GM19455 (cell line): Measurements from ENCODE around the gene CHST15.
"Not testable (repeated sequence)": the region's sequence is repeated elsewhere in the genome, so short reads cannot be mapped to it uniquely, and the experiment has no call there.

Experiments used
- ATAC-seq: cut with Tn5 transposase; IDR thresholded peaks from one replicate; pipeline ENCODE4 v1.9.1; 2021; ENCODE audit not compliant: unreplicated experiment

CHST15 gene

GRCh38 chr10:124099604-124100003, 6.2 kb upstream of the CHST15 start:
- no peak for ATAC-seq

GRCh38 chr10:124098575-124098974, 5.2 kb upstream of the CHST15 start:
- no peak for ATAC-seq

- no peak for ATAC-seq
These were observed 4.5 kb upstream of the CHST15 start for GRCh38 chr10:124097883-124098282.

DNA sequence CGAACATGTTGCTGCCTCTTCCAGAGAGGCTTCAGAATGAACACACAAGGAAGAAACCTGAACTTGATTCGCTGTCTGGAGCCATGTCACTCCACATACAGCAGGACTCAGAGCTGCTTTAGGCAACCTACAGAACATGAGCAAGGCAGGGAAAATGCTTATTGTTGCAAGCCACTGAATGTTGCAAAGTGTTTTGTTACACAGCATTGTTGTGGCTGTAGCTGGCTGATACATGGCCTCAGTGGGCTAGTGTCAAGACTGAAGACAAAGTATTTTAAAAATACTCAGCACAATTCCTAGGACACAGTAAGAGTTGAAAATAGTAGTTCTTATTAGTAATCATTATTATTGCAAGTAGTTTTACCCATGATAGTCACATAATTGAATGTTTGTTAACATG, 3.1 kb upstream of the CHST15 start:
- no peak for ATAC-seq

DNA sequence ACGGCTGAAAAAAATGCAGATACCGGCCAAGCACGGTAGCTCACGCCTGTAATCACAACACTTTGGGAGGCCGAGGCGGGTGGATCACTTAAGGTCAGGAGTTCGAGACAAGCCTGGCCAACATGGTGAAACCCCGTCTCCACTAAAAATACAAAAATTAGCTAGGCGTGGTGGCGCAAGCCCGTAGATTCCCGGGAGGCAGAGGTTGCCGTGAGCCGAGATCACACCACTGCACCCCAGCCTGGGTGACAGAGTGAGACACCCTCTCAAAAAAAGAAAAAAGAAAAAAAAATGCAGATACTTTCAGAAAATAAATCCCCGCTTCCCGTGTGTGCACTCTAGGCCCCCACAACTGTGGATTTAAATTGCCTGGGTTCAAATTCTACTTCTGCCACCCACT, 2.4 kb upstream of the CHST15 start:
- not testable (repeated sequence) for ATAC-seq

GRCh38 chr10:124095096-124095495, 1.7 kb upstream of the CHST15 start:
- no peak for ATAC-seq

DNA sequence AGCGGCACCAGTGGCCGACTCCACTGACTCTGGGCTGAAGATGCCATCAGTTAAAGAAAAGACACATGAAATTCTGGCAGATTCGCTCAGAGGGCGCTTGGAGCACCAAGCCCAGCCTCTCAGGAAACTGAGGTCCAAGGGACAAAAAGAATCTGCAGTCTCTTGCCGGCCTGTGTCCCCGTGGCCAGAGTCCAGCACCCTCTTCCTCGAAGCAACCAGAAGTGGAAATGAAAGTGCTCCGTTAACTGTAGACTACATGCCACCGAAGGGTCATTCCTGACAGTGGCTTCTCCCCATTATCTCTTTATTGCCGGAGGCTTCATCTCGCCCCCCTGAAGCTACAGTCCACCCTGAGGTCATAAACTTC, 1.0 kb upstream of the CHST15 start:
- no peak for ATAC-seq

DNA sequence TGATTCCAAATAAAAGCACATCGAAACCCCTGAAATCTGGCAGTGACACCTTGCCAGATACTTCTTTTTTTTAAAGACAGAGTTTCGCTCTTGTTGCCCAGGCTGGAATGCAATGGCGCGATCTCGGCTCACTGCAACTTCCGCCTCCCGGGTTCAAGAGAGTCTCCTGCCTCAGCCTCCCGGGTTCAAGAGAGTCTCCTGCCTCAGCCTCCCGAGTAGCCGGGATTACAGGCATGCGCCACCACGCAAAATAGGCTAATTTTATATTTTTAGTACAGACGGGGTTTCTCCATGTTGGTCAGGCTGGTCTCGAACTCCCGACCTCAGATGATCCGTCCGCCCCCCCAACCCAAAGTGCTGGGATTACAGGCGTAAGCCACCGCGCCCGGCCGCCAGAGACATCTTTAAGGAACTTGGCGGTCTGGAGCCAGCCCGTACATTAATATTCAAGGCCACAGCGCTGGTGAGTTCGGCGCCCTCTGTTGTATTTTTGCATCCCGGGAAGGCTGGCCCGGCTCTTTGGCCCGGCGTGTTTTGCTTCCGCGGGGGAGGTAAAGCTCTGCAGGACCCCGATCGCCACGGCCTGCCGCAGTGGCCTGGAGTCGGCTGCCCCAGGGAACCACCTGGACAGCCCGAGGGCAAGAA, 498 bp upstream of the CHST15 start:
- not testable (repeated sequence) for ATAC-seq

DNA sequence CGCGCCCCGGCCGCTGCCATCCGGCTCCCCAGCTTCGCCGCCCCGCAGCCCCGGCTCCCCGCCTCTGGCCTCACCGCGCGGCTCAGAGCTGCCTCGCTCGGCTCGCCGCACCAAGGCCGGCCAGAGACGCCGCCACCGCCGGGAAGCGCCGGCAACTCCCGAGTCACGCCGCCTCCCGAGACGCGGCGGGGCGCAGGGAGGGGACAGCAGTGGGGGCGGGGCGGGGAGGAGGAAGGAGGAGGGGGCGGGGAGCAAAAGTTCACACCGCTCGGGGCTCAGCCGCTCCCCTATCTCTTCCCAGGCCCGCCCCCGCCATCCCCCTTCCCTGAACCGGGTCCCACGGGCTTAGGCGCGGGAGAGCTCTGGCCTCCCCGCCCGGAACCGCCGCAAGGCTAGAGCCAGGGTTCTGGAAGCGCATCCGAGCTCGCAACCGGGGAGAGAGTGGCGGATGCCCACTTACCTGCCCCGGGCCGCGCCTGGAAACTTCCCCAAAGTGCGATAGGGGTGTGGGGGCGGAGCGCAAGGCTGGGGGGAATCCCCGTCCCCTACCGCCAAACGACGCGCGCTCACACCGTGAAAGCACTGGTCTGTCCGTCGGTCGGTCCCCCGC, 1.0 kb downstream of the CHST15 start:
- no peak for ATAC-seq

GRCh38 chr10:124091646-124092249, 1.6 kb downstream of the CHST15 start:
- no peak for ATAC-seq

- ATAC-seq: no peak
These were observed 2.7 kb downstream of the CHST15 start for GRCh38 chr10:124090601-124091209.

DNA sequence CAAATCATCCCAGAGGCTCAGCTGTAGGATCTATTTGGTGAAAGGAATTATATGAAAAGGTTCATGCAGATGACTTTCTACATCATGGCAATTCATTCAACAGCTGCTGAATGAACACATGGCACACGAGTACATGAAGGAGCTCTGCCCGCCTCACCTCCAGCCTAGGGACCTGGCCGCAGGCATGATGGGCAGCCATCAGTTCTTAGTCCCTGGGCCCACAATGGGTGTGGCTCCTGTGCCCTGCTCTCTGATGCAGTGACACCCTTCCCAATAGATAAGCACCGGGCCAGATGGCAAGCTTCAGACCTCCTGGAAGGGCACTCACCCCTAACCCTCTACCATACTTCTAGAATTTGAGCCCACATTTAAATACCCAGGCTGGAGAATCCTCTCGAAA, 3.5 kb downstream of the CHST15 start:
- ATAC-seq: no peak

GRCh38 chr10:124088915-124089314, 4.5 kb downstream of the CHST15 start:
- ATAC-seq: no peak

- no peak for ATAC-seq
These were observed 5.4 kb downstream of the CHST15 start for GRCh38 chr10:124087672-124088634.

GRCh38 chr10:124086787-124087671, 6.4 kb downstream of the CHST15 start:
- no peak for ATAC-seq

- ATAC-seq: no peak
These were observed 7.2 kb downstream of the CHST15 start for GRCh38 chr10:124086097-124086710.

GRCh38 chr10:124085680-124086079, 7.7 kb downstream of the CHST15 start:
- no peak for ATAC-seq

DNA sequence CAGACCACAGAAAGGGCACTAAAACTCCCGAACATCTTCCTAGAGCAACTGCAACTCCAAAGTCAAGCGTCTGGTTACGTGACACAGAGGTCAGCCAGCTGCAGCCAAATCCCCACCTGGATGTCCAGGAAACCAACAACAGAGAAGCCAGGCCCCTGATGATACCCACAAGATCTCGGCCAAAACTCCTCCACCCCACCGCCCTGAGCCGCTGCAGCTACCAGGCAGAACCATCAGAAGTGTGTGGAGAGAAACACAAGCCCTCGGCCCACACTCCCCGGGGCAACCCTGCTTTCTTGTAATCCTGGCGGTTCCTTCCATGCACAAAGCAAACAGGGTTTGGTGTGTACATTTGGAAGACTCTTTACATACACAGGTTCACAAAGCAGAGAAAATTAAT, 8.7 kb downstream of the CHST15 start:
- ATAC-seq: no peak

DNA sequence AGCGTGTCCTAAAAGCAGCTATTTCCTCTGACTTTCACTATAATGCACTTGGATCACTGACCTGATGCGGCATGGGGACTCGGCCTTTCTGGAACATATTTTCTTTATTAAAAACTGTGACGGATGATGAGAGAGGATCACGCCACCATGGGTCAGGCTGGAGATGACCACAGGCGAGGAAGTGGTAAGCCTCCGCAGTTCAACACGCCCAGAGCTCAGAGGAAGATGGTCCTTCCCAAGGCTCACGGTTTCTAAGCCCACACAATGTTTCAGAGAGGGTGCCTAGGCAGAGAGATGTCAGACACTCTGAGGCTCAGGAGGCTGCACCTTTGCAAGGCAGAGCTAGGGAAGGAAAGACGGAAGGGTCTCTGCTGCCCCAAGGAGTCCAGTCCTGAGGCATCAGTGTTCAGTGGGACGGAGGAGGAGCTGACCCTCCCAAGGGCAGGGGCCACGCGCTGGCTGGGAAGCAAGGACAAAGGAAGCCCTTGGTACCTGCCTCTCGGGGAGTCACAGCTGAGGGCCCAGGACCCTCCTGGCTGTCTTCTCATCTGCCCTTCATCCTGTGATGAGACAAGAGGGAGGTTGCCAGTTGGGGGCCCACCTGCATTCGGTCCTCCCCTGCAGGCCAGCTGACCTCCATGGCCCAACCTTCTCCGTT, 9.5 kb downstream of the CHST15 start:
- ATAC-seq: no peak
